GM21576 (cell line): Measurements from ENCODE around the gene PATL1.
"Not testable (repeated sequence)": the region's sequence is repeated elsewhere in the genome, so short reads cannot be mapped to it uniquely, and the experiment has no call there.

Experiments used
- ATAC-seq: cut with Tn5 transposase; IDR thresholded peaks from one replicate; pipeline ENCODE4 v1.9.1; 2021; ENCODE audit warnings: mild to moderate bottlenecking, moderate library complexity; ENCODE audit not compliant: unreplicated experiment

Gene PATL1

GRCh38 chr11:59678118-59678812 lies 9.4 kb upstream of the PATL1 start:
- ATAC-seq: no peak

- ATAC-seq: no peak
Observed at GRCh38 chr11:59676205-59676604, 7.4 kb upstream of the PATL1 start.

GRCh38 chr11:59674291-59674690 lies 5.5 kb upstream of the PATL1 start:
- ATAC-seq: no peak

- ATAC-seq: no peak
Observed at GRCh38 chr11:59673291-59673690, 4.5 kb upstream of the PATL1 start.

- no peak for ATAC-seq
Observed at GRCh38 chr11:59671471-59671870, 2.6 kb upstream of the PATL1 start.

GRCh38 chr11:59669611-59670009 lies 773 bp upstream of the PATL1 start:
- ATAC-seq: no peak

- peak; percentile 23 for ATAC-seq
Observed at GRCh38 chr11:59668188-59668949, 468 bp downstream of the PATL1 start.

- no peak for ATAC-seq
Observed at GRCh38 chr11:59667812-59668187, 1.0 kb downstream of the PATL1 start.

GRCh38 chr11:59666969-59667368 lies 1.9 kb downstream of the PATL1 start:
- ATAC-seq: no peak

- ATAC-seq: no peak
Observed at GRCh38 chr11:59660621-59661020, 8.2 kb downstream of the PATL1 start.

GRCh38 chr11:59659981-59660380 lies 8.9 kb downstream of the PATL1 start:
- ATAC-seq: no peak

GRCh38 chr11:59658036-59658435 lies 10.8 kb downstream of the PATL1 start:
- ATAC-seq: no peak

- ATAC-seq: no peak
Observed at GRCh38 chr11:59654893-59655292, 13.9 kb downstream of the PATL1 start.

GRCh38 chr11:59647245-59647980 lies 21.4 kb downstream of the PATL1 start:
- ATAC-seq: no peak

- no peak for ATAC-seq
Observed at GRCh38 chr11:59644528-59644927, 24.3 kb downstream of the PATL1 start.

- no peak for ATAC-seq
Observed at GRCh38 chr11:59643390-59643789, 25.4 kb downstream of the PATL1 start.

- ATAC-seq: no peak
Observed at GRCh38 chr11:59641156-59641555, 27.7 kb downstream of the PATL1 start.

- no peak for ATAC-seq
Observed at GRCh38 chr11:59630493-59630892, 38.3 kb downstream of the PATL1 start.

GRCh38 chr11:59629996-59630395 lies 38.8 kb downstream of the PATL1 start:
- ATAC-seq: no peak

GRCh38 chr11:59626969-59627368 lies 41.9 kb downstream of the PATL1 start:
- ATAC-seq: not testable (repeated sequence)

GRCh38 chr11:59625703-59626102 lies 43.1 kb downstream of the PATL1 start:
- ATAC-seq: no peak

GRCh38 chr11:59617876-59618275 lies 51.0 kb downstream of the PATL1 start:
- ATAC-seq: no peak
